GM10847 (cell line): Measurements from ENCODE around the gene FAM177B.

ENCODE experiments used
- POLR2A ChIP-seq: IDR thresholded peaks from 2 replicates; pipeline ENCODE4 v1.6.1; 2011; ENCODE audit not compliant: insufficient read length; ENCODE audit errors: extremely low read depth

Gene FAM177B

GRCh38 chr1:222769971-222770620 lies 33.1 kb downstream of the FAM177B start:
- TF ChIP-seq POLR2A = no peak

- TF ChIP-seq POLR2A = no peak
Observed at GRCh38 chr1:222772996-222773379, 36.0 kb downstream of the FAM177B start.

GRCh38 chr1:222777463-222777862 lies 40.5 kb downstream of the FAM177B start:
- TF ChIP-seq POLR2A = no peak

- no peak for TF ChIP-seq POLR2A
Observed at GRCh38 chr1:222777977-222778376, 41.0 kb downstream of the FAM177B start.

GRCh38 chr1:222781251-222781650 lies 44.2 kb downstream of the FAM177B start:
- TF ChIP-seq POLR2A = no peak

- no peak for TF ChIP-seq POLR2A
Observed at GRCh38 chr1:222783051-222783450, 46.0 kb downstream of the FAM177B start.

- TF ChIP-seq POLR2A = no peak
Observed at GRCh38 chr1:222784371-222784770, 47.4 kb downstream of the FAM177B start.

GRCh38 chr1:222784916-222785315 lies 47.9 kb downstream of the FAM177B start:
- TF ChIP-seq POLR2A = no peak

GRCh38 chr1:222785529-222785928 lies 48.5 kb downstream of the FAM177B start:
- no peak for TF ChIP-seq POLR2A

- TF ChIP-seq POLR2A = no peak
Observed at GRCh38 chr1:222786121-222786520, 49.1 kb downstream of the FAM177B start.

- no peak for TF ChIP-seq POLR2A
Observed at GRCh38 chr1:222787729-222788128, 50.7 kb downstream of the FAM177B start.

GRCh38 chr1:222788402-222789156 lies 51.6 kb downstream of the FAM177B start:
- TF ChIP-seq POLR2A = no peak

GRCh38 chr1:222790115-222790514 lies 53.1 kb downstream of the FAM177B start:
- TF ChIP-seq POLR2A = no peak

GRCh38 chr1:222790520-222790919 lies 53.5 kb downstream of the FAM177B start:
- no peak for TF ChIP-seq POLR2A

- TF ChIP-seq POLR2A = no peak
Observed at GRCh38 chr1:222791006-222791710, 54.2 kb downstream of the FAM177B start.

GRCh38 chr1:222792744-222793143 lies 55.7 kb downstream of the FAM177B start:
- TF ChIP-seq POLR2A = no peak
